ENCODE measurements around the gene YBX2.
A peak's percentile ranks its signal among the peaks of the same experiment; 100 is the strongest.

Gene YBX2

DNA sequence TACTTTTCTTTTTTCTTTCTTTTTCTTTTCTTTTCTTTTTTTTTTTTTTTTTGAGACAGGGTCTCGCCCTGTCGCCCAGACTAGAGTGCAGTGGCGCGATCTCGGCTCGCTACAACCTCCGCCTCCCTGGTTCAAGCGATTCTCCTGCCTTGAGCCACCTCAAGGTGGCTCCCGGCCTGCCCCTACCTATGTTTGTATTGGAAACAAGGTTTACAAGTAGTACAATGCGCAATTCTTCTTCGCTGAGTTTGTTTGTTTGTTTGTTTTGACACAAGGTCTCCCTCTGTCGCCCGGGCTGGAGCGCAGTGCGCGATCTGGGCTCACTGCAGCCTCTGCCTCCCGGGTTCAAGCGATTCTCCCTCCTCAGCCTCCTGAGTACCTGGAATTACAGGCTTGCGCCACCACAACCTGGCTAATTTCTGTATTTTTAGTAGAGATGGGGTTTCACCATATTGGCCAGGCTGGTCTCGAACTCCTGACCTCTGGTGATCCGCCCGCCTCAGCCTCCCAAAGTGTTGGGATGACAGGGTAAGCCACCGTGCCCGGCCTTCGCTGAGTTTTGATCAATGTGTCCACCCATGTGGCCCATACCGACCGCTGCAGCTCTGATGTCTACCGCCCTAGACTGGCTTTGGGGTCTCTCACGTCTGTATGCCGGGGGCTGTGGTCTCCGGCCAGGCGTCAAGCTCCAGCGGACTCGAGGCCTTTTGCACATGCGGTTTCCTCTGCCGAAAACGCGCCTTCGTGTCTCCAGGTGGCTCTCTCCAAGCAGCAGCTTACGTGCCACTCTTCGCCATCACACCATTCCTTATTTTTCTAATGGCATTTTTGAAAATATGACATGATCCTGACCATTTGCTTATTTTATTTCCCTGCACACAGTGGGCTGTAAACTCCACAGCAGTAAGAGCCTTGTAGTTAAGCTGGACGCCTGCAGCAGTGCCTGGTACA, 1.1 kb upstream of the YBX2 start:
- no peak for DNase-seq

DNA sequence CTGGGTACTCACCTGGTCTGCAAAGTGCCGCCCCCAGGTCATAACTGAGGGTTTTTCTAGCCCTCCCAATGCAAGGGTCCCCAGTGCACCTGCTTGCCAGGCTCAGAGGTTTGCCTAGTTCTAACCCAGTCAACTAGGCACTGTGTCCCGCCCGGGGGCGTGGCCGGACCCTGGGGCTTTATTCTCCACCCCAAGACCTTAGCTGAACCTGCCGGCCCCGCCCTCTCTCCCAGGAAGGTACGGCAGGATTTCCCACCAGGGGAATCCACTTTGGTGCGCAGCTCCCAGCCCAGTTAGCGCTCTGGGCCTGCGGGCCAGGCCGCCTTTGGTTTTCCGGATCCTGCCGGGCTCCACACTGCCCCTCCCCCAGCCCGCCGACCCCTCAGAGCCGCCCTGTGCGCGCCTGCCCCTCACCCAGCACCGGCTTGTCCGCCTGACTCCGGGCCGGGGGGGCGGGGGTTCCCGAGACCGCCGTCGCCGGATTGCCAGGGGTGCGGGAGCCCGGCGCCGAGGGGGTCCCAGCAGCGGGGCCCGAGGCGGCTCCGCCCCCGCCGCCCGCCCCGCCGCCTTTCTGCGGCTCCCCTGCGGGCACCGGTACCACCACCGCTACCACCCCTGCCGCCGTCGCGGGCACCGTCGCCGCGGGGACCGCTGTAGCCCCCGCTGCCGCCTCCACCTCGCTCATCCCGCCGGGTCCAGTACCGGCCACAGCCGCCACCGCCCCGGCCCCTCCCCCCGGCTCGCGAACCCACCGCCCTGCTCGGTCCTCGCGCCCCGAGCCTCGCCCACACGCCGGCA, 424 bp downstream of the YBX2 start:
- DNase-seq, result no peak

DNA sequence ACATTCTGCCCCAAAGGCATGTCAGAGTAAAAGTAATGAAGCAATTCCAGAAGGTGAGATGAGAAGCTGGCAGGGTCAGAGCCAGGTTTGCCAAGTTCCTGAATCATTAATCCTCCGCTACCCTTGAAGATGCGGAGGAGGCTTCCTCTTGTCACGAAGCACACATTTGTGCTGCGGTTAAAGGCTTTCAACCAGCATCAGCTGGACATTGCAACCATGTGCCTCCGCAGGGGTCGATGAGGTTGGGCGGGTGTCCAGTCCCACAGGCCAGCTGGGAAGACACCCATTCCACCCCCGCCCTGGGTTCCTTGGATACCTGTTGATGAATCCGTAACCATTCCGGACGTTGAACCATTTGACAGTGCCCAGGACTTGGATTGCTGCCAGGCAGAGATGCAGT, 1.3 kb downstream of the YBX2 start:
- no peak for DNase-seq

DNA sequence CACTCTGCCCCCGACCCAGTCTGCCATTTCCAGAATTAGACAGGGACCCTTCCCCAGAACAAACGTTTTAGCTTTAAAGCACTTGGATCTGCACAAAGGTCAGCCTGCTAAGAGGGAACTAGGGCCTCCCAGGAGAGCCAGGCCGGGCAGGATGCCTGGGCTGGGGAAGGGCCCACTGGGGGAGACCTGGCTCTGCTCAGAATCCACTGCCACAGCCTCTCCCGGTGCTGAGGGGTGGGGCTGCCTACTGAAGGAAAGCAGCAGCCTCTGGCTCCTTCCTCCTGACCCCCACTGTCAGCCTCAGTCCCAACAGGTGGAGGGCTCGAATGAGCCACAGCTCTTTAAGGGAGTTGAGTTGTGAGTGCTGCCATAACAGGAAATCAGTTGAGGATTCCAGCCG, 1.7 kb downstream of the YBX2 start:
- DNase-seq, result no peak

DNA sequence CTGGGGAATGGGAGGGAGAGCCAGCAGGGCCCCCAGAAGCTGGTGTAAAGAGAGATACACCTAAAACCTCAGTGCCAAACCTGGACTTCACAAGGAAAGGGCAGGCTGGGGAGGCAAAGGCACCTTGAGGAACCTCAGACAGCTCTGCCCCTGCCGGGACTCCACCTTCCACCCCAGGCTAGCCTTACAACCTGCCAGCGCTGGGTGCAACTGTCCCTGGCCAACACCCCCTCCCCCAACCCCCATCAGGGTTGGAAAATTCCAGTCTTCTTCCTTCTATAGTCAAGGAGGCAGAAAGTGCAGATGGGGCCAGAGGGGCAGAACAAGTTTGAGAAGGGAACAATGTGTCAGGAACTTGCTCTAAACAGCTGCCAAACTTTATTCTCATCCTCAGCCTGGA, 2.2 kb downstream of the YBX2 start:
- no peak for DNase-seq

DNA sequence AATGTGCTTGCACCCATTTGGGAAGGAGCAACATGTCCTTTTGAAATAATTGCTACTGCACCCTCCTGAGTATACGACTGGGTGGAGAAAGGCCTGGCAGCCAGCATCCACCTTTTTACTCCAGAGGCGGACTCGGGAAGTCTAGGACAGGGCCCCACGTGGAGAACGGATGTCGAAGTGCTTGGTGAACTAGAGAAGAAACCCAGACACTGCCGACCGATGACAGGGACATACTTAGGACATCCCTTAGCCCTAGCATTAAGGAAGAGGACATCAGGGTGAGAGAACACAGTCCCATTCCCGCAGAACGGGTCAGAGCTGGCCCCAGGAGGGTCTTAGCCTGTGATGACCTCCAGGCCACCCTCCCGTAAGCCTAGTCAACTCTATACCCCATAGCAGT, 3.8 kb downstream of the YBX2 start:
- no peak for DNase-seq

DNA sequence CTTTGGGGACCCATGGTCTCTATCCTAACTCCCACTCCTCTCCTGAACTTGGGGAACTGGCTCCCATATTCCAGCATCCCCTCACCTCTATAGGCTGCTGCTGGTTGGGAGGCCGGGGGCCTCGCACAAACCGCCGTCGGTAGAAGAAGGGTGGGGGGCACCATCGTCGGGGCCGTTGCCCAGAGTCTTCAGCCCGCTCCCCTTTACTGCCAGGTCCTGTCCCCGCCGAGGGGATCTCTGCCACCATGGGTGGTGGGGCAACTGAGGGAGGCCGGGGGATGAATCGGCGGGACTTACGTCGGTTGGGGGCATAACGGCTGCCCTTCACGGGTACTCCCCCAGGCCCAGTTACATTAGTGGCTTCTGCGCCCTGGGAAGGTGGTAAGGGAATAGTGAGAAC, 4.3 kb downstream of the YBX2 start:
- no peak for DNase-seq

DNA sequence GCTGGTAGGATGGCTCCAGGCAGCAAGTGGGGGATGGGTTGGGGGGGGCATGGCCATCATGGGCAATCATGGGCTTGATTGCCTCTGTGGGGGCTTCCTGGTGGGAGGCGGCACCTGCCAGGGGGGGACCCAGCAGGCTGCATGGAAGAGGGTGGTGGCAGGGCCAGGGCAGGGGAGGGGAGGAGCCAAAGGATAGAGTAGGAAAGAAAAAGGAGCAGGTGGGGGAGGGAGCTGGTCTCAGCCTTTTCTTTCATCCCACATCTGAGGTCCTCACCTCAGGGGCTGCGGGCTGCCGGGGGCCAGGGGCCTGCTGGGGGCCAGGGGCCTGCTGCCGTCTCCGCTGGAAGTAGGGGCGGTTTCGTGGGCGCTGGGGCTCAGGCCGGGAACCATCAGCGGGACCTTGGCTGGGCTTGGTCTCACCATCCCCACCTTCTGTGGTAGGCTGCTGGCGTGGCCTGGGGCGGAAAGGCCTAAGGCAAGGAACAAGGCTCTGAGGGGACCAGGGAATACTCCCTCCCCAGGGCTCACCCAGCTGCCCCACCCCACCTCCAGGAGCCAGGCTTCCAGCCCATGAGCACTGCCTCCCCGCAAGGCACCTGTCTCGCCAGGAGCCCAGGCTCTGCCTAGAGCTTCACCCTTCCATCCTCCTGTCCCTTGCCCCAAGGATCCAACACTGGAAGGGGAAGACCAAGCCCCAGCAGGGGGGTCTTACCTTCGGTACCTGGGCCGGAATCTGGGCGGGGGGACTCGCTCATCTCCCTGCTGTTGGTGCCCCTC, 5.0 kb downstream of the YBX2 start:
- DNase-seq, result no peak

DNA sequence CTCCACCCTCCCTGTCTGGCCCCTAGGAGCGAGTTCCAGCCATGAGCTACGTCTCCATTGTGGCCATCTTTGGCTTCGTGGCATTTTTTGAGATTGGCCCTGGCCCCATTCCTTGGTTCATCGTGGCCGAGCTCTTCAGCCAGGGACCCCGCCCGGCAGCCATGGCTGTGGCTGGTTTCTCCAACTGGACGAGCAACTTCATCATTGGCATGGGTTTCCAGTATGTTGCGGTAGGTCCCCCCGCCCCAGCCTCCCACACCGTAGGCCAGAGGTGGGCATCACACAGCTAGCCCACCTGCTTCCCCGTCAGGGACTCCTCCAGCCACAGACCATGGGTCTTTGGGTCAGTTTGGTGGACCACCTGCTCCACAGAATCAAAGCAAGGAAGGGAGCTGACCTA, 8.8 kb downstream of the YBX2 start:
- no peak for DNase-seq

DNA sequence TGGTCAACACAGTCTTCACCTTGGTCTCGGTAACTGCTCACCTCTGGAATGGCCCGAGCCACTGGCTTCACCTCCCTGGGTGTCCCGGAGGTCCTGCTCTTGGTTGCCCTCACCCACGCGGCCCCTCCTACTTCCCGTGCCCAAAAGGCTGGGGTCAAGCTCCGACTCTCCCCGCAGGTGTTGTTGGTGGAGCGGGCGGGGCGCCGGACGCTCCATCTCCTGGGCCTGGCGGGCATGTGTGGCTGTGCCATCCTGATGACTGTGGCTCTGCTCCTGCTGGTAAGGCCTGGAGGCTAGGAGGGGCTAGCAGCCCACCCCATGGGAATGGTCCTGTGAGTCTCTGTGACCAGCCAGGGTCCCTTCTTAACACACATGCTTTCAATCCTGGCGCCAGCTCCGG, 9.5 kb downstream of the YBX2 start:
- DNase-seq, result no peak

DNA sequence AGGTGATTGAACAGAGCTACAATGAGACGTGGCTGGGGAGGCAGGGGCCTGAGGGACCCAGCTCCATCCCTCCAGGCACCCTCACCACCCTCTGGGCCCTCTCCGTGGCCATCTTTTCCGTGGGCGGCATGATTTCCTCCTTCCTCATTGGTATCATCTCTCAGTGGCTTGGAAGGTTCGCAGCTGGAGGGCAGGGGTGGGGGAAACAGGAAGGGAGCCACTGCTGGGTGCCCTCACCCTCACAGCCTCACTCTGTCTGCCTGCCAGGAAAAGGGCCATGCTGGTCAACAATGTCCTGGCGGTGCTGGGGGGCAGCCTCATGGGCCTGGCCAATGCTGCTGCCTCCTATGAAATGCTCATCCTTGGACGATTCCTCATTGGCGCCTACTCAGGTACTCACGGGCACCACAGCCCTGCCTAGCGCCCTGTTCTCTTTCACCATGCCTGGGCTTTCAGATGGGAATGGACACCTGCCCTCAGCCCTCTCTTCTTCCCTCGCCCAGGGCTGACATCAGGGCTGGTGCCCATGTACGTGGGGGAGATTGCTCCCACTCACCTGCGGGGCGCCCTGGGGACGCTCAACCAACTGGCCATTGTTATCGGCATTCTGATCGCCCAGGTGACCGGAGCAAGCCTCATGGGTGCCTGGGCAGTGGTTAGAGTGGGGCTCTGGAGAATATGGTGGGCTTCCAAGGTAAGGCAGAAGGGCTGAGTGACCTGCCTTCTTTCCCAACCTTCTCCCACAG, 10.8 kb downstream of the YBX2 start:
- DNase-seq, result no peak

DNA sequence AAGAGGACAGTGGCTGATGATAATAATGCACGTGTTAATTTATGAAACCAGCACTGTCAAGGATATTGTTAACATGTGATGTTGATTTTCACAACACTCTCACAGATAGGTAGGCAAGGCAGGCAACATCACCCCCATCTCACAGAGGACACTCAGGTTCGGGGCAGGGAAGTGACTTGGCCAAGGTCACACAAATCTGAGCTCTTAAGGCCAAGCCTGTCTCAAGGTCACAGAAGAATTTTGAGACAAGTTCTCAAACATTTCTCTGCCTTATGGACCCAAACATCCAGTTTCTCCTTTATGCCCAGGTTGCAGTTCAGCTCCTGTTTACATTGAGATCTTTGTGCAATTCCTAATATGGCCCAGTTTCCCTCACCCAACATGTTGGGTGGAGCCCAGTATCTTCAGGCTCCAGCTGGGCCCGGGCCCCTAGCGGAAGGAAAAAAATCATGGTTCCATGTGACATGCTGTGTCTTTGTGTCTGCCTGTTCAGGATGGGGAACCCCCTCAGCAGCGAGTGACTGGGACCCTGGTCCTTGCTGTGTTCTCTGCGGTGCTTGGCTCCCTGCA, 11.6 kb downstream of the YBX2 start:
- no peak for DNase-seq

DNA sequence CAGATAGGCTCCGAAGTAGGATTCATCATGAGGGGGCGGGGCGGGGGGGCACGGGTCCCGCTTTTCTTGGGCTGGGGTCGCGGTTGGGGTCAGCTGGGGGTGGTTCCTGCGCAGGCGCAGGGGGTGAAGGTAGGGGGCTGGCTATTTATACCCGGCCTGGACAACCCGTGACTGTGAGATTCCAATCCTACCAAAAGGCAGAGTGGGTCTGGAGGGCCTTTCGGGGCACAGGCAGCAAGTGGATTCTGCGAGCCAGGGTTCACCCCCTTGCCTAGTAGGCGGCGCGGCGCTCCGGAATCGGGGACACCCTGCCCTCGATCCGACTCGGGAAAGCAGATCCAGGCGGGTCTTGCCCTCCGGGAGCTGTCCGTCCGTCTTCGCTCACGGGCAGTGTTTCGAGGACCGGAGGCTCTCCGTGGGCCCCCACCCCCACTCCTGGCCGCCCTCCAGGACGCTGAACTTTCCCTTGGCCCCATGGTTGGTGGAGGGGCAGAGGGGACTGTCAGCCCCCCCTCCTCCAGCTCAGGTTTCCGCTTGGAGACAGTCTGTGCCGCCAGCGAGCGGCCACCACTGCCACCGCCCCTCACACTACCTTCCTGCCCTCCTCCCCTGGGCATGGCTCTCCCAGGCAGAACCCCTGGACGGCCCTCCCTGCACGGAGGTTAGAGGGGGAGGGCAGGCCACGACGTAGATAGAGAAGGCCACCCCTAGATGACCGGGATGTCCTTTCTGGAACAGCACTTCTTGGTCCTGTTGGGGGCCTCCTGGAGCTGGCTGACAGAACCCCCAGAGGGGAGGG, 12.3 kb downstream of the YBX2 start:
- DNase-seq, result no peak

DNA sequence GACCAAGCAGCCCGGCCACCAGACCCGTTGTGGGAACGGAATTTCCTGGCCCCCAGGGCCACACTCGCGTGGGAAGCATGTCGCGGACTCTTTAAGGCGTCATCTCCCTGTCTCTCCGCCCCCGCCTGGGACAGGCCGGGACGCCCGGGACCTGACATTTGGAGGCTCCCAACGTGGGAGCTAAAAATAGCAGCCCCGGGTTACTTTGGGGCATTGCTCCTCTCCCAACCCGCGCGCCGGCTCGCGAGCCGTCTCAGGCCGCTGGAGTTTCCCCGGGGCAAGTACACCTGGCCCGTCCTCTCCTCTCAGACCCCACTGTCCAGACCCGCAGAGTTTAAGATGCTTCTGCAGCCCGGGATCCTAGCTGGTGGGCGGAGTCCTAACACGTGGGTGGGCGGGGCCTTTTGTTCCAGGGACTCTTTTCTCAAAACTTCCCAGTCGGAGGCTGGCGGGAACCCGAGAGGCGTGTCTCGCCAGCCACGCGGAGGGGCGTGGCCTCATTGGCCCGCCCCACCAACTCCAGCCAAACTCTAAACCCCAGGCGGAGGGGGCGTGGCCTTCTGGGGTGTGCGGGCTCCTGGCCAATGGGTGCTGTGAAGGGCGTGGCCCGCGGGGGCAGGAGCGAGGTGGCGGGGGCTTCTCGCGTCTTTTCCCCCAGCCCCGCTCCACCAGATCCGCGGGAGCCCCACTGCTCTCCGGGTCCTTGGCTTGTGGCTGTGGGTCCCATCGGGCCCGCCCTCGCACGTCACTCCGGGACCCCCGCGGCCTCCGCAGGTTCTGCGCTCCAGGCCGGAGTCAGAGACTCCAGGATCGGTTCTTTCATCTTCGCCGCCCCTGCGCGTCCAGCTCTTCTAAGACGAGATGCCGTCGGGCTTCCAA, 13.1 kb downstream of the YBX2 start, which contains the start of gene SLC2A4:
TSS of gene SLC2A4 (plus strand) at position 645 of the 879 bp plus-strand sequence. CDS start at position 862, 217 bp downstream.
- DNase-seq, result peak; percentile 35

DNA sequence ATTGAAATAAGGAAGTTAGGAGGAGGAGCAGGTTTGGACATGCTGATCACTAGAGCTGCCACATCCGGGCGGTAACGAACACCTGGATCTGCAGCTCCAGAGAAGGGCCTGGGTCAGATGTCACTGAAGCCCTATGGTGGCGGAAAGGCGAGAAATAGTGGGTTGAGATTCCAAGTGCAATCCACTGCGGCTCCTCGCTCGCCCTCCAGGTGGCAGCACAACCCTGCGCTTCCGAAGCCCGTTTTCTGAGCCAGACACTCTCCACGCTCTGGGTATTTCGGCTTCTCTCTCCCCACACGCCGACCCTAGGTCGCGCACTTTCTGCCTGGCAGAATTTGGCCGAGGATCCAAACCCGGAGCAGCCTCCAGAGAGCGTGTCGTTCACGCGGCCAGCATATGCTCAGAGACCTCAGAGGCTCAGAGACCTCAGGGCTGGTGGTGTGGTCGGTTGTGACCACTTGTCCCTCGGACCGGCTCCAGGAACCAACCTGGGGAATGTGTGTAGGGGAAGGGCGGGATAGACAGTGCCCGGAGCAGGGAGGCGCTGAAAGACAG, 13.8 kb downstream of the YBX2 start:
- DNase-seq, result peak; percentile 14

DNA sequence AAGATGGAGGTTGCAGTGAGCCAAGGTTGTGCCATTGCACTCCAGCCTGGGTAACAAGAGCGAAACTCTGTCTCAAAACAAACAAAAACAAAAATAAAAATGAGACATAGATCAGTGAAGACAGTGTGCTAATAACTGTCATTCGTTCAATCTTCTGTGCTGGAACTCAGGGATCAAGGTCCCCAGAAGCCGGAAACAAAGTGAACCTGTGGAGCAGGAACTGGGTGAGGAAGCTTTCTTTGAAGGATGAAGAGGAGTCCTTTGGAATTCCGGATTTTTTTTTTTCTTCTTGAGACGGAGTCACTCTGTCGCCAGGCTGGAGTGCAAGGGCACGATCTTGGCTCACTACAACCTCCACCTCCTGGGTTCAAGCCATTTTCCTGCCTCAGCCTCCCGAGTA, 15.0 kb downstream of the YBX2 start:
- no peak for DNase-seq

DNA sequence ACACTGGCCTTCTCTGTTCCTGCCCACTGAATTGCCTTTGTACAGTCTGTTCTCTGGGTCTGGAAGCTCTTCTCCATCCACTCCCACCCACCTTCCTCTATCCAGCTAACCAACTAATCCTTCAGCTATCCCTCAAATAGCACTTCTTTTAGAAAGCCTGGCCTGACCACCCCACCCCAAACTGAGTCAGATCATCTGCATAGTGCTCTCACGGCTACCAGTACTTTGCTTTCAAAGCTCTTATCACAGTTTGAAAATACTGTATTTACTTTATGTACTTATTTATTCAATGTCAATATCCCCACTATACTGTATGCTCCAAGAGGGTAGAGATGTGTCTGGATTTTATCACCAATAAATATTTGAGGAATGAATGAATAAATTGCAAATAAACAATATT, 27.7 kb downstream of the YBX2 start:
- DNase-seq, result no peak

DNA sequence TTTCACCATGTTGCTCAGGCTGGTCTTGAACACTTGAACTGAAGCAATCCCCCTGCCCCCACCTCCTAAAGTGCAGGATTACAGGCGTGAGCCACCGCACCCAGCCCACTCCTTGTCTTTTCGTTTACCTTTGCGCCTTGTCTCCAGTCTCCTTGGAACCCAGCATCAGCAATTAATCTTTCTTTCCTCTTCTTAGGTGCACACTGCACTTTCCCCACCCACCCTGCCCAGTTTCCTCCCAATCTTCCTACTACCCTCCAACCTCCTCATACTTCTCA, 30.7 kb downstream of the YBX2 start:
- no peak for DNase-seq

DNA sequence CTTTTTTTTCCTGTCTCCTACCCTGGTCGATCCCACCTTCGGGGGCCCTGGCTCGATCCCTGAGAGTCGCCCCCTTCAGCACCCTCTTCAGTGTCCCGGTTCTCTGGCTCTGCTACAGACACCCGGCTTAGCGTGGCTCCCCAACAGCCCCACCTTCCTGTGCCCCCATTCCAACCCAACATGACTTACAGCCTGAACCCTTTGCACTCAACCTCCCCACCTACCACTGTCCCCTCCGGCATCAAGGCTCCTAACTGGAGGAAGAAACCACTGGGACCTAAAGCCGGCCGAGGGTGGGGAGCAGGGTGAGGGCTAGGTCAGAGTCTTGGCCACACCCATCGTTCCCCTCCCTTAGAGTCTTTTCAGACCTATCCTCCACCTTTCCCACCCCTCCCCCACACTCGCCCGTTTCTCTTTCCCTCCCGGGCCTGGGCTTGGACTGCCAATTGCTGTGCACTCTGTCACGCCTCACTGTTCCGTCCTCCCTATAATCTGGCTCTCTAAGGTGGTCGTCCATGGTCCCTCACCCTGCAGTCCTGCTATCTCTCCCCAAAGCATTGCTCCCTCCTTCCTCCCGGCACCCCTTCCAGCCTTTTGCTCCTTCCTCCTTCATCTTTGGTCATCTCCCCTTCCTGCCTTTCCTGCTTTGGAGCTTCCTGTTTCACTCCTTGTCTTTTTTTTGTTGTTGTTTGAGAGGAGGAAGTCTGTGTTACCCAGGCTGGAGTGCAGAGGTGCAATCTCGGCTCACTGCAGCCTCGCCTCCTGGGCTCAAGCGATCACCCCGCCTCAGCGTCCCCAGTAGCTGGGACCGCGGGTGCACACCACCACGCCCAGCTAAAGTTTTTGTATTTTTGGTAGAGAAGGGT, 31.3 kb downstream of the YBX2 start:
- no peak for DNase-seq
